Fibroblast of villous mesenchyme (primary cell): ENCODE measurements around the gene HS3ST3A1. TPM values are rescaled to one million over a fixed set of nuclear protein-coding genes. Genes with fewer than 3 reads are reported as not detected.

Source experiments
- DNase-seq: peaks from one replicate; pipeline ENCODE4 v3.0.0-alpha.2; 2010; ENCODE audit warnings: low read depth
- H3K4me3 ChIP-seq: 2 replicates; pipeline ENCODE4 v1.5.1; 2011; ENCODE audit warnings: low read depth, mild to moderate bottlenecking, low read length
- CTCF ChIP-seq: IDR thresholded peaks from 2 replicates; pipeline ENCODE4 v1.5.1; 2012; ENCODE audit warnings: low read depth, mild to moderate bottlenecking, low read length; ENCODE audit not compliant: insufficient read depth
- small RNA-seq: library from RNA; depleted of rRNA; stranded (forward); fragments of <200 nt; gene quantifications from one replicate; pipeline ENCODE3, GENCODE V24; 2012
- total RNA-seq: library from RNA; depleted of rRNA; stranded (reverse); fragments of >200 nt; gene quantifications from 2 replicates; pipeline ENCODE4 v1.2.3, GENCODE V29; 2012

Gene HS3ST3A1
- total RNA-seq, 1 donor = 13.8 TPM

DNA sequence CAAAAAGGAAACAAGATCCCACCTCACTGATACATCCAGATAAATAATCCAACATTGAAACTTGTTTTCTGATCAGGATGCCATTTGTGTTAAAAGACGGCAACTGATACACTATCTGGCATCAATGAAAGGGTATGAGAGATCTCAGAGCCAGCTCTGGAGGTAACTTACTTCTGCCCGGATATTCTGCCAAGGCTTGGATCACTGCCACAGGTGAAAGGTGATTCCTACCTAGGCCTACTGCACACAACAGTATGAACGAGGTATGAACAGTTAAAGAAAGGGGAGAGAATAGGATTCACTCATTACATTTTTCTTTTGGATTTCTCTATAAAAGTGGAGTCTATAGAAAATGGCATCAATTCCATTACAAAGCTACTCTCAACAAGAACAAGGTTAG is 136.1 kb downstream of the HS3ST3A1 start:
- TF ChIP-seq CTCF = no peak
- H3K4me3 ChIP-seq = no peak overlapping the region
- DNase-seq = no peak

GRCh38 chr17:13462673-13463124 is 139.0 kb downstream of the HS3ST3A1 start:
- no peak for DNase-seq
- H3K4me3 ChIP-seq = no peak overlapping the region

GRCh38 chr17:13462146-13462545 is 139.6 kb downstream of the HS3ST3A1 start:
- no peak for TF ChIP-seq CTCF
- H3K4me3 ChIP-seq = no peak overlapping the region
- DNase-seq = peak; percentile 45

More at GRCh38 chr17:13462673-13463124, 139.0 kb downstream of the HS3ST3A1 start:
- no peak for TF ChIP-seq CTCF

GRCh38 chr17:13460261-13461000 is 141.3 kb downstream of the HS3ST3A1 start:
- no peak for TF ChIP-seq CTCF
- no peak for DNase-seq

DNA sequence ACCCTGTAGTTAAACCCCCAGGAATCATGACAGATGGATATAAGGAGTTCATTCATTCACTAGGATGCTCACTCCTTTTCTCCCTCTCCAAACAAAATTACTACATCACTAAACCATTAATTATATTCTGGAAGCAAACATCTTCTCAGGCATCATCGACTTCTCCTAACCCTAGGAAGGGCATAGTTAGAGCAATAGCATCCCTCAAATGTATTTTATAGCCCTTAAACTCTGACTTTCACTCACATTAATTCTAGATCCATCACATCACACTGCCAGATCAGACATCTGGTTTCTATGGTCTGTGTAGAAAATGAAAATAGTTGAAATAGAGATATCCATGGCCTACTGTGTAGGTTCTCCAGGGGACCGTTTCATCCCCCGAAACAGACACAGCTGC is 143.9 kb downstream of the HS3ST3A1 start:
- DNase-seq = no peak
- TF ChIP-seq CTCF = no peak
- no peak overlapping the region for H3K4me3 ChIP-seq

More at GRCh38 chr17:13460261-13461000, 141.3 kb downstream of the HS3ST3A1 start:
- H3K4me3 ChIP-seq = no peak overlapping the region

Small RNAs within 50 kb of the gene (small RNA-seq; reads per million reads assigned to genes)
- gene MIR548H3 = not detected
